Astrocyte (in vitro differentiated cells and primary cell): ENCODE measurements around the gene SOS2. TPM values are rescaled to one million over a fixed set of nuclear protein-coding genes. Genes with fewer than 3 reads are reported as not detected.

Experiments used
- DNase-seq: peaks from one replicate; pipeline ENCODE4 v3.0.0-alpha.2; 2010; ENCODE audit warnings: low read depth
- FAIRE-seq: peaks from 2 replicates; lab custom pipeline; 2011; peaks lifted over from hg19 to GRCh38; lab: Jason Lieb, UNC
- H2AFZ ChIP-seq: 2 replicates; pipeline ENCODE4 v1.6.0; 2012; ENCODE audit warnings: low read depth, low read length, inconsistent platforms
- H3K27ac ChIP-seq: 2 replicates; pipeline ENCODE4 v1.5.1; 2011; ENCODE audit warnings: low read depth, low read length, inconsistent platforms
- H3K27me3 ChIP-seq: 2 replicates; pipeline ENCODE4 v1.6.0; 2011; ENCODE audit warnings: low read length, inconsistent platforms; ENCODE audit not compliant: insufficient read depth
- H3K36me3 ChIP-seq: 2 replicates; pipeline ENCODE4 v1.5.1; 2011; ENCODE audit warnings: low read length, inconsistent platforms; ENCODE audit not compliant: insufficient read depth
- H3K4me1 ChIP-seq: 2 replicates; pipeline ENCODE4 v1.5.1; 2011; ENCODE audit warnings: low read length, inconsistent platforms; ENCODE audit not compliant: insufficient read depth
- H3K4me2 ChIP-seq: 2 replicates; pipeline ENCODE4 v1.6.0; 2012; ENCODE audit warnings: low read length, inconsistent platforms
- H3K4me3 ChIP-seq: 2 replicates; pipeline ENCODE4 v1.5.1; 2011; ENCODE audit warnings: low read depth, mild to moderate bottlenecking, low read length, inconsistent platforms; ENCODE audit not compliant: insufficient read depth
- H3K79me2 ChIP-seq: 2 replicates; pipeline ENCODE4 v1.6.0; 2012; ENCODE audit warnings: mild to moderate bottlenecking, low read length, inconsistent platforms; ENCODE audit not compliant: insufficient read depth
- H3K9ac ChIP-seq: 2 replicates; pipeline ENCODE4 v1.6.0; 2012; ENCODE audit warnings: mild to moderate bottlenecking, low read length, inconsistent platforms
- H3K9me3 ChIP-seq: 2 replicates; pipeline ENCODE4 v1.5.1; 2012; ENCODE audit warnings: low read depth, mild to moderate bottlenecking, low read length, inconsistent platforms; ENCODE audit not compliant: insufficient read depth
- H4K20me1 ChIP-seq: 2 replicates; pipeline ENCODE4 v1.6.0; 2012; ENCODE audit warnings: low read length, inconsistent platforms; ENCODE audit not compliant: insufficient read depth
- H3K27ac Mint-ChIP-seq: one replicate; pipeline ENCODE4 v1.8.0; 2021; ENCODE audit warnings: mild to moderate bottlenecking, mixed read lengths; ENCODE audit not compliant: unreplicated experiment
- H3K27me3 Mint-ChIP-seq: one replicate; pipeline ENCODE4 v1.8.0; 2021; ENCODE audit warnings: low read depth, mixed read lengths; ENCODE audit not compliant: unreplicated experiment
- H3K36me3 Mint-ChIP-seq: one replicate; pipeline ENCODE4 v1.8.0; 2021; ENCODE audit warnings: low read depth, mixed read lengths; ENCODE audit not compliant: unreplicated experiment
- H3K4me1 Mint-ChIP-seq: one replicate; pipeline ENCODE4 v1.8.0; 2021; ENCODE audit warnings: low read depth, mixed read lengths; ENCODE audit not compliant: unreplicated experiment
- H3K4me3 Mint-ChIP-seq: one replicate; pipeline ENCODE4 v1.8.0; 2021; ENCODE audit warnings: mild to moderate bottlenecking, moderate library complexity, mixed read lengths; ENCODE audit not compliant: unreplicated experiment
- H3K9me3 Mint-ChIP-seq: one replicate; pipeline ENCODE4 v1.8.0; 2021; ENCODE audit warnings: mild to moderate bottlenecking, mixed read lengths; ENCODE audit not compliant: unreplicated experiment
- EZH2 ChIP-seq: IDR thresholded peaks from 2 replicates; pipeline ENCODE4 v1.6.1; 2012; ENCODE audit warnings: mild to moderate bottlenecking, low read length, inconsistent platforms; ENCODE audit not compliant: insufficient read depth
- total RNA-seq: library from RNA; stranded (reverse); gene quantifications from 2 replicates; pipeline ENCODE4 v1.2.1, GENCODE V29; 2021
- TF ChIP-seq, protein P1 (sequence below): IDR thresholded peaks from 2 replicates; pipeline ENCODE4 v1.5.1; 2011; ENCODE audit warnings: low read depth, mild to moderate bottlenecking, inconsistent platforms, low read length, moderate library complexity; ENCODE audit not compliant: insufficient read depth

The SOS2 gene
- total RNA-seq, 1 donor from 2014 or later = 18.3 TPM

DNA sequence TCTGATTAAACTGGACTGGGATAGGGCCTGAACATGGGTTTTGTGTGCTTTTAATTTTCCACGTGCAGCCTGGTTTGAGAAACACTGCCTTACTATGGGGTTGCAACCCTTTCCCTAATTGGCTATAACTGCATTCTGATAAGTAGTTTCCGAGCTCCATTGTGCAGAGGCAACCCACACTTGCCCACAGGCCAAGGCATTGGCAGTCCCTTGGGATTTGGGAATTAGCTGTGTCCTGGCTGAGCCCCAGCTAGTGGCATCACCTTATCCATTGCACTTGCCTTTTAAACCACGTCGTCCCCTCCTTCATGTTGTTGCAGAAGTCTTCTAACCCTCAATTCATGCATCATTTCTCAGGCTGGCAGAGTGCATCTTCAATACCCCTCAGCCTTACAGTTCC, 125.2 kb downstream of the SOS2 start:
- no peak for TF ChIP-seq EZH2
- TF ChIP-seq, protein P1, sequence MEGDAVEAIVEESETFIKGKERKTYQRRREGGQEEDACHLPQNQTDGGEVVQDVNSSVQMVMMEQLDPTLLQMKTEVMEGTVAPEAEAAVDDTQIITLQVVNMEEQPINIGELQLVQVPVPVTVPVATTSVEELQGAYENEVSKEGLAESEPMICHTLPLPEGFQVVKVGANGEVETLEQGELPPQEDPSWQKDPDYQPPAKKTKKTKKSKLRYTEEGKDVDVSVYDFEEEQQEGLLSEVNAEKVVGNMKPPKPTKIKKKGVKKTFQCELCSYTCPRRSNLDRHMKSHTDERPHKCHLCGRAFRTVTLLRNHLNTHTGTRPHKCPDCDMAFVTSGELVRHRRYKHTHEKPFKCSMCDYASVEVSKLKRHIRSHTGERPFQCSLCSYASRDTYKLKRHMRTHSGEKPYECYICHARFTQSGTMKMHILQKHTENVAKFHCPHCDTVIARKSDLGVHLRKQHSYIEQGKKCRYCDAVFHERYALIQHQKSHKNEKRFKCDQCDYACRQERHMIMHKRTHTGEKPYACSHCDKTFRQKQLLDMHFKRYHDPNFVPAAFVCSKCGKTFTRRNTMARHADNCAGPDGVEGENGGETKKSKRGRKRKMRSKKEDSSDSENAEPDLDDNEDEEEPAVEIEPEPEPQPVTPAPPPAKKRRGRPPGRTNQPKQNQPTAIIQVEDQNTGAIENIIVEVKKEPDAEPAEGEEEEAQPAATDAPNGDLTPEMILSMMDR = no peak
- Histone ChIP-seq H3K79me2 (peaks cover 4% of the 10 kb centered on the region), H3K4me3 (no peak overlapping the region), H3K9ac (no peak overlapping the region), H3K9me3 (no peaks in the 10 kb centered on the region), H3K27me3 (no peaks in the 10 kb centered on the region), H3K4me1 (no peaks in the 10 kb centered on the region), H3K4me2 (no peak overlapping the region), H2AFZ (no peak overlapping the region), H3K27ac (no peak overlapping the region), H3K36me3 (peaks cover 33% of the 10 kb centered on the region), H4K20me1 (no peaks in the 10 kb centered on the region)
- DNase-seq = no peak
- H3K36me3 Mint-ChIP-seq = peaks cover 4% of the 10 kb centered on the region
- H3K4me1 Mint-ChIP-seq = no peaks in the 10 kb centered on the region
- no peak for FAIRE-seq
- H3K4me3 Mint-ChIP-seq = no peak overlapping the region
- no peaks in the 10 kb centered on the region for H3K9me3 Mint-ChIP-seq
- no peak overlapping the region for H3K27ac Mint-ChIP-seq
- H3K27me3 Mint-ChIP-seq = no peaks in the 10 kb centered on the region

DNA sequence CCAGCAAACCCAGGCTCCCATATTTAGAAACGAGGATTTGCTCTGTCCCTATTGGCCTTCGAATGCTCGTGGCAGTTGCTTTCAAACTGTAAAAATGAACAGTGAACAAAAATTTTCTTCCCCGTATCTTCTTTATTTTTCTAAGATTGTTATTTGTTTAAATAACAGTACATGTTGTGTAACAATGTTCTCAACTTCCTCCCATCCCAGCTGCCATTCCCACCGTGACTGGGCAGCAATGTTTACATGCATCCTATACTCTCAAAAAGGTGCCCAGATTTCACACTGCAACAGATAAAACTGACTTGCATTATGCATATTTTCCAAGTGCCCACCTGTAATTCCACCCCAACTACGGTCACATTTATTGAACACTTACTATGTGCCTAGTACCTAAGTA, 127.8 kb downstream of the SOS2 start:
- Histone ChIP-seq H4K20me1 (no peaks in the 10 kb centered on the region), H3K27me3 (no peaks in the 10 kb centered on the region), H2AFZ (no peak overlapping the region), H3K9ac (no peak overlapping the region), H3K4me2 (no peak overlapping the region), H3K4me3 (no peak overlapping the region), H3K79me2 (no peaks in the 10 kb centered on the region), H3K36me3 (peaks cover 10% of the 10 kb centered on the region), H3K4me1 (peaks cover 4% of the 10 kb centered on the region), H3K9me3 (no peaks in the 10 kb centered on the region), H3K27ac (no peak overlapping the region)
- no peak overlapping the region for H3K4me3 Mint-ChIP-seq
- peaks cover 3% of the 10 kb centered on the region for H3K4me1 Mint-ChIP-seq
- H3K27ac Mint-ChIP-seq = no peak overlapping the region
- no peak for TF ChIP-seq EZH2
- TF ChIP-seq, protein P1 = no peak
- H3K27me3 Mint-ChIP-seq = no peaks in the 10 kb centered on the region
- H3K36me3 Mint-ChIP-seq = peaks cover 6% of the 10 kb centered on the region
- DNase-seq = no peak
- no peaks in the 10 kb centered on the region for H3K9me3 Mint-ChIP-seq
- no peak for FAIRE-seq

DNA sequence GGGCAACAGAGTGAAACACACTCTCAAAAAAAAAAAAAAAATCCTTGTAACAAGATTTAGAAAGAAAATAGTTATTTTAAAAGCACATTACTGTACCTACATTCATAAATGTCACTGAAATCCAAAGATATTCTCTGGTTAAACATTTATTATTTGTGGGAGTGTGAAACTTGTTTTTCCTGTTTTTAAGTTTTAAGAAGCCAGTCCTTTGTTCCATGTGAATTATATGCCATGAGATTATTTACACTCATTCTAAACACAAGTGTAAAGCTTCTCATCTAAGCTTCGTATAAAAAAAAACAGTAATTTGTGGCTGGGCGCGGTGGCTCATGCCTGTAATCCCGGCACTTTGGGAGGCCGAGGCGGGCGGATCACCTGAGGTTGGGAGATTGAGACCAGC, 130.0 kb downstream of the SOS2 start:
- H3K36me3 Mint-ChIP-seq = peaks cover 8% of the 10 kb centered on the region
- no peak for FAIRE-seq
- TF ChIP-seq EZH2 = no peak
- TF ChIP-seq, protein P1 = no peak
- Histone ChIP-seq H3K9me3 (no peaks in the 10 kb centered on the region), H3K27me3 (no peaks in the 10 kb centered on the region), H3K9ac (no peak overlapping the region), H3K4me2 (no peak overlapping the region), H4K20me1 (no peaks in the 10 kb centered on the region), H3K27ac (no peak overlapping the region), H3K4me3 (no peak overlapping the region), H3K79me2 (no peaks in the 10 kb centered on the region), H3K4me1 (peaks cover 4% of the 10 kb centered on the region), H3K36me3 (no peaks in the 10 kb centered on the region), H2AFZ (no peak overlapping the region)
- no peak for DNase-seq
- H3K27ac Mint-ChIP-seq = no peak overlapping the region
- no peak overlapping the region for H3K4me3 Mint-ChIP-seq
- no peaks in the 10 kb centered on the region for H3K27me3 Mint-ChIP-seq
- peaks cover 3% of the 10 kb centered on the region for H3K4me1 Mint-ChIP-seq
- H3K9me3 Mint-ChIP-seq = no peaks in the 10 kb centered on the region
